ENCODE measurements around the gene NDUFS2. TPM values are rescaled to one million over a fixed set of nuclear protein-coding genes. Genes with fewer than 3 reads are reported as not detected.

The NDUFS2 gene
- total and polyA plus RNA-seq, 9 of the 15 experiments (the other 6 are each of a cell fraction or from before 2014, with no cell fraction given), result 70.0 to 176 (median 141) TPM

GRCh38 chr1:161241682-161242081 is 39.5 kb downstream of the NDUFS2 start:
- CTCF ChIA-PET (ENCODE audit: low intra/inter-chr PET ratio), result no interaction called here
- FAIRE-seq (peak; percentile 82), DNase-seq (ENCODE audit: extremely low read depth in 1 of 4, low spot score in 3 of 4) (peak in 2 of 4 experiments; percentile 21 to 36), ATAC-seq (peak; percentile 80)
- Histone ChIP-seq H3K9me1 (ENCODE audit: control insufficient read depth, insufficient read depth, low read length) (no peaks in the 10 kb centered on the region), H4K20me1 (replicated peaks; ENCODE audit: control insufficient read depth, insufficient read depth, low read length) (no peaks in the 10 kb centered on the region), H3K4me1 (replicated peaks in 1 of 2; ENCODE audit: control insufficient read depth in 2 of 2, insufficient read depth in 2 of 2, low read length in 2 of 2) (peaks cover 4 to 15% of the 10 kb centered on the region in 2 experiments; a peak in 4 of 5 replicates), H3K36me3 (ENCODE audit: control insufficient read depth, insufficient read depth, low read length) (no peaks in the 10 kb centered on the region), H3K9me3 (replicated peaks; ENCODE audit: control insufficient read depth, insufficient read depth, low read depth, low read length) (no peaks in the 10 kb centered on the region), H3K4me2 (ENCODE audit: insufficient read depth, low read length) (no peak overlapping the region), H2AFZ (ENCODE audit: low read depth, low read length) (0 out of 2 replicates have a peak overlapping the region, but pooled peaks have one; percentile 41), H3K27me3 (ENCODE audit: control insufficient read depth in 2 of 2, insufficient read depth in 2 of 2, low read length in 2 of 2) (no peaks in the 10 kb centered on the region), H3K27ac (ENCODE audit: extremely low read depth, low read depth, low read length) (no peak overlapping the region), H3K4me3 (no peak overlapping the region), H3K79me2 (ENCODE audit: control insufficient read depth, insufficient read depth, low read length) (no peaks in the 10 kb centered on the region), H3K9ac (ENCODE audit: insufficient read depth in 1 of 2, low read depth in 2 of 2, low read length in 2 of 2) (no peak overlapping the region)
- POLR2A ChIA-PET, result no interaction called here
- BruUV-seq (replicated peaks), result no TSS peak
- 4% methylated on average over 3 of the region's 3 CpGs for WGBS (ENCODE audit: insufficient coverage, low coverage, missing lambda C conversion rate)
- in situ Hi-C loops (cut with MboI), result no loop called here
- intact Hi-C loops (cut with micrococcal nuclease), result no loop called here
- no peak for TF ChIP-seq DEAF1 (CRISPR knock-in tag; IDR thresholded peaks at IDR 0.05)
- TF ChIP-seq ZSCAN29 (IDR thresholded peaks at IDR 0.05), result no peak
- no peak for TF ChIP-seq ARID1B (IDR thresholded peaks at IDR 0.05)
- TF ChIP-seq RREB1 (CRISPR knock-in tag; IDR thresholded peaks at IDR 0.05), result no peak
- 0 out of 2 replicates have a peak, but pooled peaks have one; percentile 36 for TF ChIP-seq HMBOX1 (IDR thresholded peaks at IDR 0.05)
- TF ChIP-seq SPI1 (IDR thresholded peaks at IDR 0.05; ENCODE audit: borderline replicate concordance, low read depth, low read length), result peak; percentile 25; the same call in 1 of the 2 replicates
- TF ChIP-seq ARID2 (IDR thresholded peaks at IDR 0.05), result no peak
- TF ChIP-seq ZNF24 (IDR thresholded peaks at IDR 0.05), result no peak
- TF ChIP-seq PRDM10 (IDR thresholded peaks at IDR 0.05; ENCODE audit: partially characterized antibody), result peak; percentile 28
- TF ChIP-seq RFX7 (CRISPR knock-in tag; IDR thresholded peaks at IDR 0.05), result no peak
- TF ChIP-seq RCOR1 (IDR thresholded peaks at IDR 0.05; ENCODE audit: borderline replicate concordance in 1 of 2, low read depth in 2 of 2, low read length in 2 of 2), result peak in 1 of 2 experiments; percentile 63; a peak in 2 of 4 replicates
